Measurements from ENCODE around the gene ANKRD63. TPM values are rescaled to one million over a fixed set of nuclear protein-coding genes. Genes with fewer than 3 reads are reported as not detected.

The ANKRD63 gene
- total RNA-seq, 1 experiment from 2014 or later: 0.46 TPM

DNA sequence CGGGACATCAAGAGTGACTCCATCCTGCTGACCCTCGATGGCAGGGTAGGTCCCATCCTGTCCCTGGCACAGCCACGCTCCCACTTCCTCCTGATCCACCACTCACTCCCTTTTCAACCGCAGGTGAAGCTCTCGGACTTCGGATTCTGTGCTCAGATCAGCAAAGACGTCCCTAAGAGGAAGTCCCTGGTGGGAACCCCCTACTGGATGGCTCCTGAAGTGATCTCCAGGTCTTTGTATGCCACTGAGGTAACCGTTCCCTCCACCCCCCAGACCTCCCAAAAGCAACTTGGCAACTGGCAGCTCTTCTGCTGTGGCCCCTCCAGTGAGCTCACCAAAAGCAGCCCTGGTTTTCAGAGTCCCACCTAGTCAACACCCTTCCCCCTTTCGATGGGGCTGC lies 9.4 kb downstream of the ANKRD63 start:
- no peak overlapping the region for H3K4ac ChIP-seq (ENCODE audit: low read depth, low read length)
- TF ChIP-seq, protein P1, sequence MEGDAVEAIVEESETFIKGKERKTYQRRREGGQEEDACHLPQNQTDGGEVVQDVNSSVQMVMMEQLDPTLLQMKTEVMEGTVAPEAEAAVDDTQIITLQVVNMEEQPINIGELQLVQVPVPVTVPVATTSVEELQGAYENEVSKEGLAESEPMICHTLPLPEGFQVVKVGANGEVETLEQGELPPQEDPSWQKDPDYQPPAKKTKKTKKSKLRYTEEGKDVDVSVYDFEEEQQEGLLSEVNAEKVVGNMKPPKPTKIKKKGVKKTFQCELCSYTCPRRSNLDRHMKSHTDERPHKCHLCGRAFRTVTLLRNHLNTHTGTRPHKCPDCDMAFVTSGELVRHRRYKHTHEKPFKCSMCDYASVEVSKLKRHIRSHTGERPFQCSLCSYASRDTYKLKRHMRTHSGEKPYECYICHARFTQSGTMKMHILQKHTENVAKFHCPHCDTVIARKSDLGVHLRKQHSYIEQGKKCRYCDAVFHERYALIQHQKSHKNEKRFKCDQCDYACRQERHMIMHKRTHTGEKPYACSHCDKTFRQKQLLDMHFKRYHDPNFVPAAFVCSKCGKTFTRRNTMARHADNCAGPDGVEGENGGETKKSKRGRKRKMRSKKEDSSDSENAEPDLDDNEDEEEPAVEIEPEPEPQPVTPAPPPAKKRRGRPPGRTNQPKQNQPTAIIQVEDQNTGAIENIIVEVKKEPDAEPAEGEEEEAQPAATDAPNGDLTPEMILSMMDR (conservative IDR thresholded peaks at IDR 0.05): peak; percentile 18; the same call in 2 of the 3 replicates
- no peak overlapping the region for H3K18ac ChIP-seq (ENCODE audit: insufficient read length, low read depth, low read length)
- no peaks in the 10 kb centered on the region; a peak in 1 of 5 replicates for H3K9me3 Mint-ChIP-seq
- H3K14ac ChIP-seq (ENCODE audit: insufficient read depth, low read length): no peak overlapping the region
- no peak overlapping the region for H3K4me2 ChIP-seq (ENCODE audit: insufficient read depth, insufficient read length, low read length)
- no peak overlapping the region for H2AFZ ChIP-seq (ENCODE audit: low read length)
- H3K4me1 Mint-ChIP-seq: peaks cover 3 to 37% of the 10 kb centered on the region in 2 experiments
- no peak overlapping the region for H2BK12ac ChIP-seq (ENCODE audit: insufficient read length, low read depth, low read length)
- no peak overlapping the region for H2BK5ac ChIP-seq (ENCODE audit: insufficient read length, low read length)
- no peak overlapping the region for H4K8ac ChIP-seq (replicated peaks; ENCODE audit: insufficient read length, low read depth, low read length)
- H3K23me2 ChIP-seq (ENCODE audit: insufficient read length, low read depth, low read length, poor library complexity, severe bottlenecking): no peaks in the 10 kb centered on the region
- no peaks in the 10 kb centered on the region for H3K79me1 ChIP-seq (ENCODE audit: insufficient read depth, low read depth, low read length, poor library complexity, severe bottlenecking)
- no peak overlapping the region for H2BK15ac ChIP-seq (ENCODE audit: low read depth, low read length)
- no CpG with 5 or more reads among the region's 9 CpGs for WGBS (ENCODE audit: extremely low coverage, insufficient read length, low lambda C conversion rate)
- H4K5ac ChIP-seq (ENCODE audit: insufficient read length, low read depth, low read length): no peak overlapping the region
- H4K91ac ChIP-seq (ENCODE audit: insufficient read length, low read depth, low read length): no peak overlapping the region
- no peak overlapping the region; a peak in 1 of 5 replicates for H3K4me3 Mint-ChIP-seq
- no peak overlapping the region for H3K23ac ChIP-seq (ENCODE audit: insufficient read length, low read depth, low read length)
- DNase-seq: no peak
- no peaks in the 10 kb centered on the region for H3K4me1 ChIP-seq (ENCODE audit: insufficient read depth, low read length)
- no peaks in the 10 kb centered on the region for H4K20me1 ChIP-seq (ENCODE audit: control insufficient read depth, insufficient read depth, insufficient read length)
- H2AK5ac ChIP-seq (ENCODE audit: insufficient read length, low read length): no peak overlapping the region
- H2BK120ac ChIP-seq (ENCODE audit: low read depth, low read length, poor library complexity, severe bottlenecking): no peak overlapping the region
- no peaks in the 10 kb centered on the region for H3K79me2 ChIP-seq (ENCODE audit: insufficient read depth, low read length)
- H3K36me3 Mint-ChIP-seq (ENCODE audit: insufficient read depth in 1 of 3, low read depth in 3 of 3): peaks cover 0 to 11% (median 2%) of the 10 kb centered on the region in 3 experiments; a peak in 2 of 7 replicates
- H3K27me3 Mint-ChIP-seq (ENCODE audit: low read depth): peaks cover 8% of the 10 kb centered on the region
- H2BK20ac ChIP-seq (ENCODE audit: low read depth, low read length, poor library complexity, severe bottlenecking): no peak overlapping the region
- no peak overlapping the region; a peak in 1 of 7 replicates for H3K27ac Mint-ChIP-seq
- H3K27ac ChIP-seq (ENCODE audit: insufficient read length, low read depth, low read length): no peak overlapping the region
- no peaks in the 10 kb centered on the region for H3K27me3 ChIP-seq (ENCODE audit: insufficient read depth, low read length)
- no peaks in the 10 kb centered on the region for H3K9me3 ChIP-seq (ENCODE audit: control insufficient read depth, low read depth, low read length)
- no peak overlapping the region for H3T11ph ChIP-seq (ENCODE audit: low read length)
- H3K9ac ChIP-seq (ENCODE audit: extremely low read depth, insufficient read length, low read length): no peak overlapping the region
- H3K56ac ChIP-seq (ENCODE audit: insufficient read length, low read depth, low read length): no peak overlapping the region
